Measurements from ENCODE around the gene MMAB. TPM values are rescaled to one million over a fixed set of nuclear protein-coding genes. Genes with fewer than 3 reads are reported as not detected.

Gene MMAB
- total and polyA plus RNA-seq, 4 donors = 47.1 to 101 (median 77.1) TPM

DNA sequence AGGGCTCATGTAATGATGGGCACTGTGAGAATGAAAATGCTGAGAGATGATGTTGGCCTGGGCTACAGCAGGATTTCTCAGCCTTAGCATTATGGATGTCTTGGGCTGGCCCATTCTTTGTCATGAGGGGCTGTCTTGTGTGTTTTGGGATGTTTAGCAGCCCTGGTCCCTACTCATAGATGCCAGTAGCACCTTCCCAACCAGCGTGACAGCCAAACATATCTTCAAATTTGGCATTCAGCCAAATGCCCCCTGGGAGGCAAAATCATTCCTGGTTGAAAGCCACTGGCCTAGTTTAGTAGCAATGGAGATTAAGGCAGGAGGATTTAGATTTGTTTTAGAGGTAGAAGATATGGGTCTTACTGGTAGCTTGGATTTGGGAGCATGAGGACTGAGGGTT lies 69.2 kb downstream of the MMAB start:
- WGBS = 76% methylated on average over 1 of the region's 1 CpG
- DNase-seq (ENCODE audit: low spot score) = no peak
- Histone ChIP-seq H3K9ac (ENCODE audit: low read depth in 1 of 2, low read length in 2 of 2) (no peak overlapping the region), H3K27ac (ENCODE audit: low read depth in 1 of 2, low read length in 2 of 2) (no peak overlapping the region), H3K4me3 (ENCODE audit: low read depth in 1 of 3, low read length in 3 of 3) (no peak overlapping the region), H3K4me1 (ENCODE audit: control insufficient read depth in 4 of 4, insufficient read depth in 4 of 4, low read length in 3 of 4) (no peaks in the 10 kb centered on the region), H3K36me3 (ENCODE audit: control insufficient read depth in 4 of 4, insufficient read depth in 3 of 4, low read depth in 1 of 4, low read length in 3 of 4) (peaks cover 19 to 97% (median 78%) of the 10 kb centered on the region in 4 donors), H3K9me3 (ENCODE audit: control insufficient read depth in 4 of 4, low read length in 3 of 4) (no peaks in the 10 kb centered on the region), H3K27me3 (ENCODE audit: control insufficient read depth in 4 of 4, insufficient read depth in 4 of 4, low read length in 3 of 4) (no peaks in the 10 kb centered on the region)
- TF ChIP-seq, protein P1, sequence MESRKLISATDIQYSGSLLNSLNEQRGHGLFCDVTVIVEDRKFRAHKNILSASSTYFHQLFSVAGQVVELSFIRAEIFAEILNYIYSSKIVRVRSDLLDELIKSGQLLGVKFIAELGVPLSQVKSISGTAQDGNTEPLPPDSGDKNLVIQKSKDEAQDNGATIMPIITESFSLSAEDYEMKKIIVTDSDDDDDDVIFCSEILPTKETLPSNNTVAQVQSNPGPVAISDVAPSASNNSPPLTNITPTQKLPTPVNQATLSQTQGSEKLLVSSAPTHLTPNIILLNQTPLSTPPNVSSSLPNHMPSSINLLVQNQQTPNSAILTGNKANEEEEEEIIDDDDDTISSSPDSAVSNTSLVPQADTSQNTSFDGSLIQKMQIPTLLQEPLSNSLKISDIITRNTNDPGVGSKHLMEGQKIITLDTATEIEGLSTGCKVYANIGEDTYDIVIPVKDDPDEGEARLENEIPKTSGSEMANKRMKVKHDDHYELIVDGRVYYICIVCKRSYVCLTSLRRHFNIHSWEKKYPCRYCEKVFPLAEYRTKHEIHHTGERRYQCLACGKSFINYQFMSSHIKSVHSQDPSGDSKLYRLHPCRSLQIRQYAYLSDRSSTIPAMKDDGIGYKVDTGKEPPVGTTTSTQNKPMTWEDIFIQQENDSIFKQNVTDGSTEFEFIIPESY (IDR thresholded peaks at IDR 0.05) = no peak
- no peak for TF ChIP-seq TAF1 (conservative IDR thresholded peaks at IDR 0.05)
- TF ChIP-seq YY1 (IDR thresholded peaks at IDR 0.05) = no peak
- TF ChIP-seq RXRA (IDR thresholded peaks at IDR 0.05) = no peak
- no peak for TF ChIP-seq HNF4A (conservative IDR thresholded peaks at IDR 0.05)

Other genes with a start within 250 kb of the MMAB start
- not detected for gene MYO1H, start 225.6 kb downstream of the MMAB start, total RNA-seq
- gene MYO1H, start 225.6 kb downstream of the MMAB start, polyA plus RNA-seq = not detected
- 10 to 100 TPM in 1 of 2 donors, 1 to 10 TPM in 1; 8.4 to 20.1 TPM for gene KCTD10, start 96.2 kb downstream of the MMAB start, total RNA-seq
- 10 to 100 TPM in 1 of 2 donors, 1 to 10 TPM in 1; 4.2 to 11.4 TPM for gene KCTD10, start 96.2 kb downstream of the MMAB start, polyA plus RNA-seq
- gene UBE3B, start 95.9 kb downstream of the MMAB start, total RNA-seq = 10 to 100 TPM; 29.1 to 43.4 TPM
- gene UBE3B, start 95.9 kb downstream of the MMAB start, polyA plus RNA-seq = 10 to 100 TPM in 1 of 2 donors, 1 to 10 TPM in 1; 9.3 to 19.1 TPM
- 10 to 100 TPM; 34.9 to 50.3 TPM for gene MVK, start 290 bp upstream of the MMAB start, total RNA-seq
- gene MVK, start 290 bp upstream of the MMAB start, polyA plus RNA-seq = 10 to 100 TPM; 39.0 to 43.8 TPM
- gene FAM222A, start 140.3 kb upstream of the MMAB start, total RNA-seq = 1 to 10 TPM; 1.8 to 2.2 TPM
- 1 to 10 TPM in 1 of 2 donors, under 1 TPM in 1; 0.97 to 2.0 TPM for gene FAM222A, start 140.3 kb upstream of the MMAB start, polyA plus RNA-seq